Glomerular visceral epithelial cell (primary cell): ENCODE measurements around the gene CHST11.

ENCODE experiments used
- DNase-seq: peaks from one replicate; pipeline ENCODE4 v3.0.0-alpha.2; 2016; ENCODE audit errors: extremely low spot score

The CHST11 gene

GRCh38 chr12:104698871-104699270, 242.1 kb downstream of the CHST11 start:
- no peak for DNase-seq

- no peak for DNase-seq
These were observed 242.9 kb downstream of the CHST11 start for GRCh38 chr12:104699489-104700190.

- no peak for DNase-seq
These were observed 243.6 kb downstream of the CHST11 start for GRCh38 chr12:104700324-104700723.

- no peak for DNase-seq
These were observed 244.6 kb downstream of the CHST11 start for GRCh38 chr12:104701301-104701700.

GRCh38 chr12:104701756-104702155, 245.0 kb downstream of the CHST11 start:
- no peak for DNase-seq

GRCh38 chr12:104702565-104703139, 245.9 kb downstream of the CHST11 start:
- no peak for DNase-seq

GRCh38 chr12:104703372-104703771, 246.6 kb downstream of the CHST11 start:
- no peak for DNase-seq

- DNase-seq, result no peak
These were observed 247.6 kb downstream of the CHST11 start for GRCh38 chr12:104704224-104704779.

GRCh38 chr12:104707194-104707593, 250.4 kb downstream of the CHST11 start:
- no peak for DNase-seq

GRCh38 chr12:104707794-104708558, 251.2 kb downstream of the CHST11 start:
- DNase-seq, result no peak

- no peak for DNase-seq
These were observed 252.1 kb downstream of the CHST11 start for GRCh38 chr12:104708891-104709290.

GRCh38 chr12:104709692-104710435, 253.1 kb downstream of the CHST11 start:
- DNase-seq, result no peak

GRCh38 chr12:104710940-104711689, 254.4 kb downstream of the CHST11 start:
- no peak for DNase-seq

- no peak for DNase-seq
These were observed 255.7 kb downstream of the CHST11 start for GRCh38 chr12:104712477-104712876.

- no peak for DNase-seq
These were observed 256.2 kb downstream of the CHST11 start for GRCh38 chr12:104712968-104713367.

GRCh38 chr12:104713444-104713843, 256.7 kb downstream of the CHST11 start:
- no peak for DNase-seq

GRCh38 chr12:104714369-104714768, 257.6 kb downstream of the CHST11 start:
- DNase-seq, result no peak

- no peak for DNase-seq
These were observed 259.4 kb downstream of the CHST11 start for GRCh38 chr12:104716172-104716571.

- DNase-seq, result no peak
These were observed 261.7 kb downstream of the CHST11 start for GRCh38 chr12:104718304-104718929.

GRCh38 chr12:104719700-104720338, 263.1 kb downstream of the CHST11 start:
- DNase-seq, result no peak
